HG03432 (cell line): ENCODE measurements around the gene MPV17.
A peak's percentile ranks its signal among the peaks of the same experiment; 100 is the strongest.
"Not testable (repeated sequence)": the region's sequence is repeated elsewhere in the genome, so short reads cannot be mapped to it uniquely, and the experiment has no call there.

Experiments used
- ATAC-seq: cut with Tn5 transposase; IDR thresholded peaks from one replicate; pipeline ENCODE4 v1.9.1; 2021; ENCODE audit warnings: mild to moderate bottlenecking, moderate library complexity; ENCODE audit not compliant: unreplicated experiment

The MPV17 gene

GRCh38 chr2:27322766-27323595 lies at the start of gene MPV17:
TSS of gene MPV17 (minus strand) at chr2:27323097. CDS start at chr2:27322517, 580 bp downstream.
- peak; percentile 94 for ATAC-seq

- peak; percentile 30 for ATAC-seq
These were observed 48.1 kb upstream of the MPV17 start for GRCh38 chr2:27370816-27371620.

DNA sequence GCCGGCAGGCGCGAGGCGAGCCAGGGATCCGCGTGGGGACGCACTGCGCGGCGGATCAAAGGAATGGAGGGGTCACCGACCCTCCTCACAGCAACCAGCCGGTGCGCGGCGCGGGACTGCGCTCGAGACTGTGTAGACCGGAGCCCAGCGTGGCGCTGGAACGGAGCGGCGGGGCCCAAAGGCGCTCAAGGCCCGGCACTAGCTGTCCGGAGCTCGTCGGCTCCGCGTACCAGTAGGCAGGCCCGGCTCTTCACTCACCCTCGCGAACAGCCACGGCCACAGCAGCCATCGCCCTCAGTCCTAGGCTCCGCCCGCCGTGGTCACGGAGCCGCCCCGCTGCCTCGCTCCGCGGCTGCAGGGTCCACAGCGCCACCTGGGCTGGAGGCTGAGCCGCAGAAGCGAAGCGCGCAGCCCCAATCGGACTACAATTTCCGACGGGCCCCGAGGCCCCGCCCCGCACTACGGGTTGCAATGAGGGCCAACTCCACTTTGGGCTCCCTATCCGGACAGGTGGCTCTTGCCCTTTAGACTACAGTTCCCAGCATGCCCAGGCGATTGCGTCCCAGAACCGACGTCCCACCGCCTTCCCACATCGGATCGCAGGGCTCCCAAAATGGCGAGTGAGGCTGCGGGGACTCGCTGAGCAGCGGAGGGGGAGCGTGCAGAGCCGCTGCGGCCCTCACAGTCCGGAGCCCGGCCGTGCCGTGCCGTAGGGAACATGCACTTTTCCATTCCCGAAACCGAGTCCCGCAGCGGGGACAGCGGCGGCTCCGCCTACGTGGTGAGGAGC lies 47.3 kb upstream of the MPV17 start, which contains the start of the genes EIF2B4 and SNX17:
Gene EIF2B4, minus strand, starts transcription at position 313 of the 790 bp plus-strand sequence. Its CDS starts 24 bp downstream, at position 289.
Gene SNX17, plus strand, starts transcription at position 591 of the 790 bp plus-strand sequence. Its CDS starts 128 bp downstream, at position 719.
- peak; percentile 90 for ATAC-seq

DNA sequence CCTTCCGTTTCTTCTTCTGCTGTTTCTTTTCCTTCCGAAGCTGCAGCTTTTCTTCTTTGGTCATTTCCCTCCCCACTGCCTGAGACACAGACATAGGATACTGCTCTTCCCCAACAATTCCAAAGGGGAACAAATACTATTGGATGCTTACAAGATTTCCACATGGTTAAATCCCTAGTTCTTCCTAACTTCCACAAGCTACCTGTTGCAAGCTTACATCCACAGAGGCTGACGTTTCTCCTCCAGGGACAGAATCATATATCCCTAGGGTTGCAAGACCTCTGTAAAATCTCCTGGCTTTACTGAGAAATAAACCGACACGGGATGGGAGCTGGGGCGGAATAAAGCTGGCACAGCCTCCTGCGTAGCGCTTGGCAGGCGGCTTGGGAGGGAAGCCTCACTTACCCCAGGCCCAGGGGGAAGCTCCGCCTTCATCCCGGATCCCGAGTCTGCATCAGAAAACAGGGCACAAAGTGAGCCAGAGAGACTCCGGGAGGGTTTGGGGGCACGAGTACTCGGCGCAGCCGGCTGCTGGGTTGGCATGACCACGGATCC lies 46.7 kb upstream of the MPV17 start:
- no peak for ATAC-seq

DNA sequence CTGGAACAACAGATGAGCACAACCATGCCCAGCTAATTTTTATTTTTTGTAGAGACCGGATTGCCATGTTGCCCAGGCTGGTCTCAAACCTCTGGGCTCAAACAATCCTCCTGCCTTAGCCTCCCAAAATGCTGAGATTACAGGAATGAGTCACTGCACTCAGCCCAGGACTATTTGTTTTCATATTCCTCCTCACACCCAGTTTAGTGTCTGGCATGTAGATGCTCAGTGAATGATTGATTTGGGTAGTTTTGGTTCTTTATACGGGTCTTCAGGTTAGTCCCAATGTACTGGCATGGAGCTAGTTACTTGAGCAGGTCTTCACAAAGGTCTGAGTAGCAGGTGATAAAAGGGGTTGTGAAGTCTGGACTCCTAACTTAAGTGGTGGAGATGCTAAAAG lies 41.0 kb upstream of the MPV17 start:
- no peak for ATAC-seq

DNA sequence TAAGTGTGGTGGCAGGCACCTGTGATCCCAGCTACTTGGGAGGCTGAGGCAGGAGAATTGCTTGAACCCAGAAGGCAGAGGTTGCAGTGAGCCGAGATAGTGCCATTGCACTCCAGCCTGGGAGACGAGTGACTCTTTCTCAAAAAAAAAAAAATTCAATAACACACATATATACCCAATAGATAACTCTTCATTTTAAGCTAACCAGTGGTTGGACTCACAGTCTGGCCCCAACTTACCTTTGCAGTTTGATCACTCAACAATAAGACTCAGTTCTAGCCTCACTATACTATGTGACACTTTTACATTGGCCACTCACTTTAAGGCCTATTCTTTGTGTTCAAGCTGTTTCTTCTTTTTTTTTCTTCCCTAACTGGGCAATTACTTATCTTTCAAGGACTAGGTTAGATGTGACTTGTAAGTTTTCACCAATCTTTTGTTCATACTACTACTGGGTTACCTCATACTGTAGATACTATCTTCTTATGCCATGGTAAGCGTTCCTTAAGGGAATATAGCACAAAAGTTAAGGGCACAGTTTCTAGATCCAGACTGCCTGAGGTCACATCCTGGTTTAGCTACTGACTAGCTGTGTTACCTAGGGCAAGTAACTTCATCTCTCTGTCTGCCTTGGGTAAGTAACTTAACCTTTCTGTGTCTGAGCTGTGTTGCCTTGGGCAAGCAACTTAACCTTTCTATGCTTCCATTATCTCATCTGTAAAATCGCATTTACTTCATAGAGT lies 40.0 kb upstream of the MPV17 start:
- ATAC-seq: no peak

DNA sequence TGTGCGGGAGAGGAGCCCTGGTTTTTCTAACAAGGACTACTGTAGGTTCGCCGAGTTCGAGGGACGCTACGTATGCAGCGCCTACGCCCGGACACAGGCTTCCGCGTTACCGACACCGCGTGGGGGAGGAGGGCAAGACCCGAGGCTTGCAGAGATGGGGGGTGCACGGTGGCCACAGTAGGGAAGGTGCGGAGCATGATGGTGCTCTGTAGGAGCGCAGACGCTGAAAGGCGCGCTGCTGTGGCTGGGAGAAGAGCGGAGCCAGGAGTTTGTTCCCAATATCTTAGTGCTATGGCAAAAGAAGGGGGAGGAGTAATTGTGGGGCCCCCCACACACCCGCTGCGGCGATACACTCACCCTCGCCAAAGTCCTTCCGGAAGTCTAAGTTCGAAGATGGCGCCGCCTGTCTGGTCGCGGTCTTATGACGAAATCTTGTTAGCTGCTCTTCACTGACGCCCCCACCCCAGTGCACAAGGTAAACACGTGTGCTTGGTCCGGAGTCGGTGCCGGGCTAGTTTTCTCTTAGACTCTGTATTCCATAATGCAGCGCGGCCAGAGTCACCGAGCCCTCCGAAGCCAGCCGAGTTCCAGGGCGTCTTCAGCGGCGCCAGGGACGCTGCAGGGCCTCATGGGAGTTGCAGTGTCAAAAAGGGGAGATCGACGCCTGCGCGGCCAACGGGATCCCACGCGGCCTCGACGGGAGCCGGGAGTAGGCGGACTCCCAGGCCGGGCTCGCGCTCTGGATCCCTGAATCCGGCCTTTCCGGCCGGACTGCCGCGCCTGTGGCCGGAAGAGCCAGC lies 33.7 kb upstream of the MPV17 start, which contains the start of gene GTF3C2:
Gene GTF3C2, minus strand, starts transcription at position 383 of the 800 bp plus-strand sequence. CDS start 13,210 bp downstream, outside the sequence.
- ATAC-seq: peak; percentile 86

DNA sequence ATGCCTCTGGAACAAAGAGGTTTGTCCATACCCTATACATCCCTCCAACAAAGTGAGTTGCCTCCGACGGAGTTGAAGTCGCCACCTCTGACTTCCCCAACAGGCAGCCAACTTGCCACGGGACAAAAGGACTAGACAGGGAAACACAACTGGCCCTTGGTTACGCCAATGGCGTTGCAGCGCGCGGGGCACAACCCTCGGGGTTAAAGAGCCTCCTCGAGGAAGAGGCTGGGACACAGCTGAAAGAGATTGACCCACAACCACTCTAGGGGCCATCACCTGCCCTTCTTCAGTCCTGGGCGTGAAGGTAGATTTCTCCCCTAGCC lies 33.1 kb upstream of the MPV17 start:
- peak; percentile 28 for ATAC-seq

- ATAC-seq: no peak
These were observed 31.7 kb upstream of the MPV17 start for GRCh38 chr2:27354597-27354927.

GRCh38 chr2:27353762-27354596 lies 31.1 kb upstream of the MPV17 start:
- ATAC-seq: no peak

GRCh38 chr2:27353386-27353761 lies 30.5 kb upstream of the MPV17 start:
- ATAC-seq: not testable (repeated sequence)

- no peak for ATAC-seq
These were observed 29.1 kb upstream of the MPV17 start for GRCh38 chr2:27351802-27352598.

GRCh38 chr2:27350106-27350693 lies 27.3 kb upstream of the MPV17 start:
- ATAC-seq: no peak

GRCh38 chr2:27347641-27348040 lies 24.7 kb upstream of the MPV17 start:
- ATAC-seq: no peak

GRCh38 chr2:27336173-27336572 lies 13.3 kb upstream of the MPV17 start:
- no peak for ATAC-seq

GRCh38 chr2:27335311-27335710 lies 12.4 kb upstream of the MPV17 start:
- no peak for ATAC-seq

- no peak for ATAC-seq
These were observed 1.8 kb upstream of the MPV17 start for GRCh38 chr2:27324720-27325119.
